GM19397 (cell line): Measurements from ENCODE around the gene CCR8.
"Not testable (repeated sequence)": the region's sequence is repeated elsewhere in the genome, so short reads cannot be mapped to it uniquely, and the experiment has no call there.

ENCODE experiments used
- ATAC-seq: cut with Tn5 transposase; IDR thresholded peaks from one replicate; pipeline ENCODE4 v1.9.1; 2021; ENCODE audit warnings: mild to moderate bottlenecking, moderate library complexity; ENCODE audit not compliant: unreplicated experiment

The CCR8 gene

DNA sequence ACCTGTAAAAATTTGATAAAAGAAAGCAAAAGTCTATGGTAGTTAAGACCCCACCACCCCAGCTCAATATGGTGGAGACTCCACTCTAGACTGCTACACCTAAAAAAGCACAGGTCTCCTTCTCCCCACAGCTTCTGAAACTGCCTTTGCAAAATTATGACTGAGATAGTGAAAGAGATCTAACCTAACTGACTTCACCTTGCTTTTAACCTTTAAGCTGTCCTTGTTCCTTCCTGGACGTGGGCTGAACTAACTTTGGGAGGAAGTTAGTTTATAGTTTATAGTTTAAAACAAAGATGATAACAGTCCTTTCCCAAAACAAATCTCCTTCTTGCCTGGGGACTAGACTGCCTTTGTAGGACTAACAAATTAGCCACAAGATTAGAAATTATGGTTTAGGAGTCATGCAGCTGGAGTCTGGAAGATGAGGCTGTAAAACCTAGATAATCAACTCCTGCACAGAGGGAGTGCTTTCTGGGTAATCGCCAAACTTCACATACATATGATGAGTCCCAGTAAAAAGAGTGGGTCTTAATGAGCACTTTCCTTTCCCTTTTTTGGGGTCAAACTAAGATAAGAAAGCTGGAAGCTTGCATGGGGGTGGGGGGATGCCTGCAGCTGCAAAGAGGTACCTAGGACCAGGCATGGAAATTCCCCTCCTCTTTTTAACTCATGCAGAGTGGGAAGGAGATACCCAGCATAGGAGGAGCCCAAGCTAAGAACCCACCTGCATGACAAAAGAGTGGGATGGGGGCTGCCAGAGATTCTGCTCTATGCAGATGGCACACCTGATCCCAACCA lies 17.5 kb downstream of the CCR8 start:
- peak; percentile 63 for ATAC-seq

DNA sequence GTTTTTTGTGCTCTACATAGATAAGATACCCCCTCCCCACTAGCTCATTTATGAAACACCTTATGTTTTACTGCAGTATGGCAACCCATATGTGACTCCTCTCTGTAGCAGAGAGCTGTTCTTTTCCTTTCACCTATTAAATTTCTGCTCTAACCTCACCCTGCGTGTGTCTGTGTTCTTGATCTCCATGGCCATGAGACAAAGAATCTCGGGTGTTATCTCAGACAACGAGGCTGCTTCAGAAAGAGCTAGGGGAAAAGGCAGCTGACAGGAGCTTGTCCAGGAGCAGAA lies 18.0 kb downstream of the CCR8 start:
- ATAC-seq = no peak

DNA sequence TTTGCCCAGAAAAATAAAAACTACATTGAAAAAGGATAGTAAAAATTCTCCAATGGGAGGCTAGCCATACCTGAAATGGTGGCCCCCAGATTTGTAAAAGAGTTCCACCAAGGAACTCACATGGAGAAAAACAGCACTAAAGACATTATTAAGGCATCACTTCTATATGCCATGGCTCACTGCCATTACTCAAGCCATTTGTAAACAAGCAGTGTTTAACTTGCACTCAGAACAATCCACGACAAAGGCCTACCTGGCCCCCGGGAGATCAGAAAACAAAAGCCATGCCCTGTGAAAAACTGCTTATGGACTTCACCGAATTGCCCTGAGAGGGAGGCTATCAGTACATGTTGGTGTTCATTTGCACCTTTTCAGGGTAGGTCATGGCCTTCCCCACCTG lies 19.6 kb downstream of the CCR8 start:
- ATAC-seq = no peak

DNA sequence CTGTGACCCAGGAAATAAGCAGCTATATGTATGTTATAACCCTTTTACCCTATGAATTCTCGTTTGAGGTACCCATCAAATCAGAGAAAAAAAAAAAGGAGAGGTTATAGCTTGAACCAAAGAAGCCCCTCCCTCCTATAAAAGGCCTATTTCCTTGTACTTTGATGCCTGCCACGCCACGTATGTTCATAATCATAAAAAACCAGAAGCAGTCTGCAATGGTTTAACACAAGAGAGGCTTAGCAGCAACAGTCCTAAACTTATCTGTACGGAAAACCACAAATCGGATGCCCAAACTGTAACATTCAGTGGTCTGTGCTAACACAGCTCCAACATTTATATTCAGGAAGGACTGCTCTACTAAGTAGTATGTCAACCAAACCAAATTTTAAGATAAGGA lies 21.2 kb downstream of the CCR8 start:
- no peak for ATAC-seq

DNA sequence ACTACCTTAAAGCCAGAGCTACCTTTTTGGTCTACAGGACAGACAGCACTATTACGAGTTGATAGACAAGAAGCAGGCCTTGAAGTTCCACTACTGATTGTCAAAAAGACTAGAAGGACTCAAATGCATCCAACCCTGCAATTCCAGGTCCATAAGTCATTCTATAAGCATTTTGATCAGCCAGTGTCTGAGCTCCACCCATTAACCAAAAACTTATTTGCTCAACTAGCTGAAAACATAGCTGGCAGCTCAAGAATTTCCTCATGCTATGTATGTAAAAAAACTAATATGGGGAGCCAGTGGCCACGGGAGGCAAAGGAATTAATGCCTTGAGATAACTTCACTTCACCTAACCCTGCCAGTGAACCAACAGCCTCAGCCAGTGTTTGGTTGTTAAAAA lies 21.6 kb downstream of the CCR8 start:
- not testable (repeated sequence) for ATAC-seq

DNA sequence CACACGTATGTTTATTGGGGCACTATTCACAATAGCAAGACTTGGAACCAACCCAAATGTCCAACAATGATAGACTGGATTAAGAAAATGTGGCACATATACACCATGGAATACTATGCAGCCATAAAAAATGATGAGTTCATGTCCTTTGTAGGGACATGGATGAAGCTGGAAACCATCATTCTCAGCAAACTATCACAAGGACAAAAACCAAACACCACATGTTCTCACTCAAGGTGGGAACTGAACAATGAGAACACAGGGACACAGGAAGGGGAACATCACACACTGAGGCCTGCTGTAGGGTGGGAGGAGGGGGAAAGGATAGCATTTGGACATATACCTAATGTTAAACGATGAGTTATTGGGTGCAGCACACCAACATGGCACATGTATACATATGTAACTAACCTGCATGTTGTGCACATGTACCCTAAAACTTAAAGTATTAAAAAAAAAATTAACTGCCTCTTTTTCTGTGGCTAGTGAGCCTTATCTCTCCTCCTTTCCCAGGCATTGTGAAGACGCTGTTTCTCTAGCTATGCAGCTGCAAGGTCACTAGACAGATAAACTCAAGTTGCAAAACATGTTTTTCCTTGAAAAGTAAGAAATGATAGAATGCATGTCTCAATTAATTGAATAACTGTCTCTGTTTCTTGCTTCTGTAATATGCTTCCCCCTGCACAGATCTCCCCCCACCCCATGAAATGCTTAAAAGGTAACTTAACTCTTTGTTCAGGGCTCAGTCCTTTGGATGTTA lies 23.8 kb downstream of the CCR8 start:
- ATAC-seq = not testable (repeated sequence)

DNA sequence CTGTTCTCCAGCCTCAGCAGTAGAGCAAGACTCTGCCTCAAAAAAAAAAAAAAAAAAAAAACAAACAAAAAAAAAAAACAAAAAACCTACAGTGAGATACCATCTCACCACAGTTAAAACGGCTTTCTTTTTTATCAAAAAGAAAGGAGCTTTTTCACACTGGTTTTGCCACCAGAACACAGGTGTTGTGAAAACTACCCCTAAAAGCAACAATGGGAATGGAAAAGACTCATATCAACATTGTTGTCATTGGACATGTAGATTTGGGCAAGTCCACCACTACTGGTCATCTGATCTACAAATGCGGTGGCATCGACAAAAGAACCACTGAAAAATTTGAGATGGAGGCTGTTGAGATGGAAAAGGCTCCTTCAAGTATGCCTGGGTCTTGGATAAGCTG lies 28.8 kb downstream of the CCR8 start:
- ATAC-seq = no peak

DNA sequence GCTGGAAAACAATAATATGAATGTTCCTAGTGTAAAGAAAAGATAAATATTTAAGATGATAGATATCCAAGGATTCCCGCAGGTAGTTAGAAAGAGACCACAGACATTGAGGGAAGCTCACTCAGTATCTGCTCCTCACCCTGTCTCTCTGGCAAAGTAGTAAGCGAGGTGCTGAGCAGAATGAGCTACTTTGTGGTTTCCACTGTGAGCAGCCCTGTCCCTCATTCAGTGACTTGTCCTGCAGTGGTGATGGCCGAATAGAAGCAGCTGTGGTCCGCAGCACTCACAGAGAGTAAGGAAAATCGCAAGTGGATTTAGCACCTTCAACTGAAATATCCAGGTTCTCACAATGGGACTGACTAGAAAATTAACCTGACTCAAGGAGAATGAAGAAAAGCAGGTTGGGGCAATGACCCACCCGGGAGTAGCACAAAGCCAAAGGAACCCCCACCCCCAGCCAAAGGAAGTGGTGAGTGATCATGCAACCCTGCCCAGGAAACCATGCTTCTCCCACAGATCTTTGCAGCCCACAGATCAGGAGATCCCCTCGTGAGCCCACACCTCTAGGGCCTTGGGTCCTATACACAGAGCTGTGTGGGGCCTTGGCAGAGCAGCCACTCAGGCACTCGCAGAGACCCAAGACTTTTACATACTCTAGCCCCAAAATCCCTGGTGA lies 31.9 kb downstream of the CCR8 start:
- peak; percentile 73 for ATAC-seq

DNA sequence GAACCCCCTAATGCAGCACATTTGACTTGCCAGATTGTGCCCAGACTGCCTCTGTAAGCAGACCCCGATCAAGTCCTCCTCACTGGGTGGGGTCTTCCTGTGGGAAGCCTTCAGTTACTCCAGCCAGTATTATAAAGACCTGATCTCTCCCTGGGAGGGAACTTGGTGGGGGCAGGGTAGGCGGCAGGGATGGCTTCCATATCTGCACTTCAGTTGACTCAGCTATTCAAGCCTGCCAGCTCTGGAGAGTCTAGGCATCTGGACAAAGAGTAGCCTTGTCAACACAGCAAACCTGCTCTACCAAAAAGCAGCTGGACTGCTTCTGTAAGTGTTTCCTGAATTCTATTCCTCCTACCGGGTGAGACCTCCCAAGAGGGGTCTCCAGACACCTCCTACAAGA lies 32.7 kb downstream of the CCR8 start:
- ATAC-seq = no peak

DNA sequence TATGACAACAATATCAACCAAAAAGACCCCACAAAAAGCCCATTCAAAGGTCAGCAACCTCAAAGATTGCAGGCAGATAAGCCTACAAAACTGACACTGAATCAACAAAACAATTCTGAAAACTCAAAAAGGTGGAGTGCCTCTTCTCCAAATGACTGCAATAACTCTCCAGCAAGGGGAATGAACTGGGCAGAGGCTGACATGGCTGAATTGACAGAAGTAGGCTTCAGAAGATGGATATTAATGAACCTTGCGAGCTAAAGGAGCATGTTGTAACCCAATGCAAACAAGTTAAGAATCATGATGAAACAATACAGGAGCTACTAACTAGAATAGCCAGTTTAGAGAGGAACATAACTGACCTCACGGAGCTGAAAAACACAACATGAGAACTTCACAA lies 33.3 kb downstream of the CCR8 start:
- ATAC-seq = no peak

DNA sequence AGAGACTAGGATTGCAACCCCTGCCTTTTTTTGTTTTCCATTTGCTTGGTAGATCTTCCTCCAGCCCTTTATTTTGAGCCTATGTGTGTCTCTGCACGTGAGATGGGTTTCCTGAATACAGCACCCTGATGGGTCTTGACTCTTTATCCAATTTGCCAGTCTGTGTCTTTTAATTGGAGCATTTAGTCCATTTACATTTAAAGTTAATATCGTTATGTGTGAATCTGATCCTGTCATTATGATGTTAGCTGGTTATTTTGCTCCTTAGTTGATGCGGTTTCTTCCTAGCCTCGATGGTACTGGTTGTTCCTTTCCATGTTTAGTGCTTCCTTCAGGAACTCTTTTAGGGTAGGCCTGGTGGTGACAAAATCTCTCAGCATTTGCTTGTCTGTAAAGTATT lies 40.9 kb downstream of the CCR8 start:
- not testable (repeated sequence) for ATAC-seq

DNA sequence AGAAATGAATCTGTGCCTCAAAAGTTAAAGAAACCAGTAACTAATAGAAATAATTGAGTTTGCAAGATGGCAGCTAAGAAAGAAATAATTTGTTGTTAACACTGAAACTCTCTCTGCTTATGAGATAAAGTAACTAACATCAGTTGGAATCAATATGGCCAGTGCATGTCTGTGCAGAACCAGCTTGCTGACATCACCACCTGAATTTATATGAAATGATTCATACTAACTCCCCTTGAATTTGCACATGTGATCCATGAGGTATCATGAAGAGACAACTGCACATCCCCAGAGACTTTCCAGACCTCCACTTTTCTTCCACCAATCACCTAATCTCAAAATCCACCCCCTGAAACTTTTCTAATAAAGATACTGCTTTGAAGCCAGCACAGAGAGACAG lies 43.3 kb downstream of the CCR8 start:
- no peak for ATAC-seq

DNA sequence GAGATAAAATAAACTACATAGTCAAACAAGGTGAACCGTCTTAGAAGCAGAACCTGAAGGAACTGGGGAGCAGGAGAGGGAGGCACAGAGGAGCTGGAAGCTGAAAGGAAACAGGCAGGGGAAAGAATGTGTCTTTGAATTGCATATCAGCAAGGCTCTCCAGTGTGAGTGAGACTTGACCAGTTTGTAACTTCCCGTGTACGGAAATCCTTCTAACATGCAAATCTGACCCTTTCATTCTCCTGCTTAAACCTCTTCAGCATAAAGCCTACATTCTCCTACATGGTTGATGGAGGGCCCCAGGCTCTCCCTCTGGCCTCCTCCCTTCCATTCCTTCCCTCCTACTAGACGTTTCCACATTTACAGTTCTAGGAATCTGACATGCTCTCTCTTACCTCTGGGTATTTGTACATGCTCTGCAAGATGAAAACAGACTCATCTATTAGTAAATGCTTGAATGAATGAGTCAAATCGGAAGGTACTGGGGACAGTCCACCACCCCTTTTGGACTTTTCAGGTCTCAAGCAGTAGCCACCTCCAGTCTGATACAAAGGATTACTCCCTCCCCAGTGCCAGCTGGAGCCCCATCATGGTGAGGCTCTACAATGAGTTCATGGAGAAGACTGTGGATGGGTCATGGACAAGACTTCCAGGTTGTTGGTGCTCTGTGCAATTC lies 47.6 kb downstream of the CCR8 start:
- ATAC-seq = no peak

DNA sequence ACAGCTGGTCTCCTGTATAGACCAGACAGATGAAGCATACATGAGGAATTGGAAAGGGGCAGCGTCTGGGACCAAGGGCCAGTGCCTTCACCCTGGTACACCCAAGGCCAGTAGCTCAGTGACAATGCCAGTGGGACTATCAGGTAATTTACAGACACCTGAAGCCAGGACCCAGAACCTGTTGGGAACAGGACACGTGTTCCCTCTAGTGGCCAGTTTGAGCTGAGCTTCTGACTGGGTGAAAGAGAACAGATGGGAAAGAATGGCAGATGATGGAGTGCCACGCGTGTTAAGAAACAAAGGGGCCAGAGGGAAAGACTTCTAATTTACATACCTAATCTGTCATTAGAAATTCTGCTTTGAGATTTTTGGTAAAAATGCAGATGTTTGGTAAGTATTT lies 48.6 kb downstream of the CCR8 start:
- ATAC-seq = peak; percentile 81

DNA sequence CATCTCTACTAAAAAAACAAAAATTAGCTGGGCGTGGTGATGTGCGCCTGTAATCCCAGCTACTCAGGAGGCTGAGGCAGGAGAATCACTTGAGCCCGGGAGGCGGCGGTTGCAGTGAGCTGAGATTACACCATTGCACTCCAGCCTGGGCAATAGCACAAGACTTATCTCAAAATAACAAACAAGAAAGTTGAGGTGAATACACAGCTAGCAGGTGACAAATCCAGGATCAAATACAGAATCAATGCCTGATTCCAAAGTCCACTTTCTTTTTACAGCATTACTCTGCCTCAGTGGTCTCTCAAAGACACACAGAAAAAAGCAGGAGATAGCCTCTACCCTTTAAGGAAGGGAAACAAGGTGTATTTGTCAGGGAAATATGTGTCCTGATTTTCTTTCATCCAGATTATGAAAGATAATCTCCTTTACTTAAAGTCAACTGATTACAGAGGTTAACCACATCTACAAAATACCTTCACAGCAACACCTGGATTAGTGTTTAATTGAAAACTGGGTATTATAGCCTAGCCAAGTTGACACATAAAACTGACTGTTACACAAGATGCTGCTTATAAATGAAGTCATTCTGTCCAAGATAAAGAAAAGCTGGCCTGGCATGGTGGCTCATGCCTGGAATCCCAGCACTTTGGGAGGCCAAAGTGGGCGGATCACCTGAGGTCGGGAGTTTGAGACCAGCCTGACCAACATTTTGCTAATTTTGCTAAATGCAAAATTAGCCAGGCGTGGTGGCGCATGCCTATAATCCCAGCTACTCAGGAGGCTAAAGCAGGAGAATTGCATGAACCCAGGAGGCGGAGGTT lies 49.7 kb downstream of the CCR8 start:
- ATAC-seq = no peak

DNA sequence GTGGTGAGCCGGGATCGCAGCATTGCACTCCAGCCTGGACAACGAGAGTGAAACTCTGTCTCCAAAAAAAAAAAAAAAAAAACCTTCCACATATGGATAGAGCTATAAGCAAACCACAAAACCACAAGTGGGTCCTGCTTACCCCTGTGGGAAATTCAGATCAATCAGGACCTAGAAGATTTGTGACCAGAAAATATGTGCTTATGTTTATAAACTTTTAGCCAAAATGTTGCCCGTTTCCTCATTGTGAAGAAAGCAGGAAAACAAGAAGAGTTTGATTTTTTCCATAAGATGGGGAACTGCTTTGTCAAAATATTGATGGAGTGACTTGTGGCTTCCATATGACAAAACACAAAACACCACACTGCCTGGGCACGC lies 50.3 kb downstream of the CCR8 start:
- no peak for ATAC-seq

DNA sequence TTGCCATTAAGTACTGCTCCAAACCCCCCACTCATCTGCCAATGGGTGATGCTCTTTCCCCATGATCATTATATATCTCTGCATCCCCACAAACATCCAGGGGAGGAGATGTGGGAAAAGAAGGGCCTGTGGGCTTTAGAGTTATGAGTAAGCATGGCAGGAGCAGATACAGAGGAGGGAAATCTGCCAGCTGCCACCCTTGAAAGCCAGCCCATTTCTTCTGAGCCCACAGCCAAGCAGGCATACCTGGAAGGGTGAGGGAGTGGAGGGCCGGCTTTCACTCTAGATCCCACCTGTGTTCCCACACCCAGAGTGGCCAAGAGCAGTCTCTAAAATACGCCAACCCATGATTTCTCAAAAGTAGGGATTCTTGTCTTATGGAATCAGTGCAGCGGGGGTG lies 51.9 kb downstream of the CCR8 start:
- ATAC-seq = no peak
